Measurements from ENCODE around the gene ABLIM2. TPM values are rescaled to one million over a fixed set of nuclear protein-coding genes. Genes with fewer than 3 reads are reported as not detected.

Gene ABLIM2
- total RNA-seq, 5 donors from 2014 or later (not counting 1 experiment from before 2014, with no cell fraction given): 2.6 to 7.0 (median 5.5) TPM

GRCh38 chr4:7917669-7918068 lies 240.9 kb downstream of the ABLIM2 start:
- no peak overlapping the region for H3K27ac Mint-ChIP-seq
- peaks cover 0 to 30% (median 25%) of the 10 kb centered on the region in 3 donors for H3K4me1 Mint-ChIP-seq
- DNase-seq (no peak), ATAC-seq (replicated peaks in 1 of 4) (no peak)
- H3K9me3 Mint-ChIP-seq: no peaks in the 10 kb centered on the region
- H3K27me3 ChIP-seq (replicated peaks in 1 of 2; ENCODE audit: control insufficient read depth in 2 of 2, extremely low read depth in 1 of 2, insufficient read depth in 2 of 2, low read length in 1 of 2): peaks cover 0 to 2% of the 10 kb centered on the region in 2 experiments
- H3K4me1 ChIP-seq (ENCODE audit: control insufficient read depth in 1 of 2, extremely low read depth in 1 of 2, insufficient read depth in 2 of 2, low read length in 2 of 2): peaks cover 0 to 5% of the 10 kb centered on the region in 2 experiments
- H3K36me3 ChIP-seq (ENCODE audit: control insufficient read depth in 2 of 2, extremely low read depth in 1 of 2, insufficient read depth in 1 of 2, low read length in 1 of 2): no peaks in the 10 kb centered on the region
- peaks cover 0 to 19% of the 10 kb centered on the region in 2 donors for H3K27me3 Mint-ChIP-seq
- POLR2A ChIA-PET: no interaction called here
- H3K36me3 Mint-ChIP-seq: peaks cover 8% of the 10 kb centered on the region
- H3K4me3 ChIP-seq (ENCODE audit: control insufficient read depth in 1 of 2, extremely low read depth in 1 of 2, low read length in 1 of 2): no peak overlapping the region
- no peaks in the 10 kb centered on the region for H3K9me3 ChIP-seq
- no peak overlapping the region for H3K27ac ChIP-seq (ENCODE audit: low read length)
- H3K4me3 Mint-ChIP-seq: no peak overlapping the region
- CTCF ChIA-PET: no interaction called here
- 87% methylated on average over 3 of the region's 6 CpGs for WGBS (ENCODE audit: insufficient coverage)

GRCh38 chr4:7915875-7916242 lies 242.8 kb downstream of the ABLIM2 start:
- Histone ChIP-seq H3K4me1 (ENCODE audit: control insufficient read depth in 1 of 2, extremely low read depth in 1 of 2, insufficient read depth in 2 of 2, low read length in 2 of 2) (peaks cover 0 to 9% of the 10 kb centered on the region in 2 experiments), H3K9me3 (no peaks in the 10 kb centered on the region), H3K27ac (ENCODE audit: low read length) (no peak overlapping the region), H3K4me3 (ENCODE audit: control insufficient read depth in 1 of 2, extremely low read depth in 1 of 2, low read length in 1 of 2) (no peak overlapping the region), H3K36me3 (ENCODE audit: control insufficient read depth in 2 of 2, extremely low read depth in 1 of 2, insufficient read depth in 1 of 2, low read length in 1 of 2) (no peaks in the 10 kb centered on the region), H3K27me3 (replicated peaks in 1 of 2; ENCODE audit: control insufficient read depth in 2 of 2, extremely low read depth in 1 of 2, insufficient read depth in 2 of 2, low read length in 1 of 2) (peaks cover 0 to 2% of the 10 kb centered on the region in 2 experiments)
- Mint-ChIP-seq H3K36me3 (peaks cover 13% of the 10 kb centered on the region), H3K4me3 (no peak overlapping the region), H3K4me1 (peaks cover 0 to 39% (median 31%) of the 10 kb centered on the region in 3 donors), H3K27me3 (peaks cover 0 to 19% of the 10 kb centered on the region in 2 donors), H3K27ac (no peak overlapping the region), H3K9me3 (no peaks in the 10 kb centered on the region)
- no peak for ATAC-seq (replicated peaks in 1 of 4)
- WGBS (ENCODE audit: insufficient coverage): 35% methylated on average over 3 of the region's 6 CpGs
- ChIA-PET CTCF (no interaction called here), POLR2A (no interaction called here)
- DNase-seq: no peak

Other genes starting within 250 kb of the ABLIM2 start
- 10 to 100 TPM in 4 of 5 donors, 1 to 10 TPM in 1; 4.8 to 34.8 (median 20.3) TPM for gene AFAP1, start 219.0 kb downstream of the ABLIM2 start, total RNA-seq
- 100 to 1,000 TPM in 1 of 5 donors, 10 to 100 TPM in 4; 24.6 to 103 (median 40.3) TPM for gene SH3TC1, start 40.5 kb upstream of the ABLIM2 start, total RNA-seq
- under 1 TPM in 2 of 5 donors, not detected in 3; 0.13 to 0.26 TPM for gene HTRA3, start 110.9 kb upstream of the ABLIM2 start, total RNA-seq